Mammary epithelial cell (primary cell): ENCODE data around the gene LHX3.

Experiments used
- CTCF ChIP-seq, 2 donors: IDR thresholded peaks in 1 of 2; conservative IDR thresholded peaks in 1 of 2; 2 replicates each; pipeline ENCODE4 v1.5.1; 2011 to 2012; ENCODE audit warnings: inconsistent platforms in 2 of 2, low read length in 2 of 2, mild to moderate bottlenecking in 2 of 2, control low read depth in 1 of 2, low read depth in 1 of 2; ENCODE audit not compliant: insufficient read depth in 1 of 2; ENCODE audit errors: extremely low read depth in 1 of 2
- EZH2 ChIP-seq: IDR thresholded peaks from 2 replicates; pipeline ENCODE4 v1.6.1; 2012; ENCODE audit warnings: low read length, inconsistent platforms, borderline replicate concordance

GRCh38 chr9:136179101-136179616, 25.8 kb downstream of the LHX3 start:
- no peak for TF ChIP-seq CTCF (conservative IDR thresholded peaks at IDR 0.05 in 1 of 2, IDR thresholded peaks at IDR 0.05 in 1 of 2; ENCODE audit: extremely low read depth in 1 of 2, insufficient read depth in 1 of 2, low read depth in 1 of 2, low read length in 2 of 2)
- no peak for TF ChIP-seq EZH2
